Measurements from ENCODE around the gene ASMT. TPM values are rescaled to one million over a fixed set of nuclear protein-coding genes. Genes with fewer than 3 reads are reported as not detected.
A peak's percentile ranks its signal among the peaks of the same experiment; 100 is the strongest.
"Not testable (repeated sequence)": the region's sequence is repeated elsewhere in the genome, so short reads cannot be mapped to it uniquely, and the experiment has no call there.

The ASMT gene
- total RNA-seq, 1 donor from 2014 or later = not detected

DNA sequence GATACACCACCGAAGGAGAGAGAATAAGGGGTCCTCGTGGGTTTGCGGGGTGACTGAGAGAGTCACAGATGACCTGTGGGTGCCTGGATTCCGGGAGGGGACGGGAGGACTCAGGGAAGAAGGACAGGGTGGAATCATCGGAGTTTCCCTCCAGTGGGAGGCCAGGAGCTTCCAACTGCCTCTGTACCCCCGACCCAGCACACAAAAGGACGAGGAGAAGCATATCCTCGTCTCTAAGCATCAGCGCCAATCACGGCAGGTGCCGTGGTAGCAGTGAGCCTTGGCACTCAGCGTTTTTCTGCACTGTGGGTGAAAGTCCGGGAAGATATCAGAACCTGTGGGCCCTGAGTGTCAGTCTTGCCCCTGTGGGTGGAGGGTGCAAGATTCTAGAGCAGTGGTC is 62.0 kb downstream of the ASMT start:
- Mint-ChIP-seq H3K9me3 (peaks cover 9% of the 10 kb centered on the region), H3K27me3 (ENCODE audit: insufficient read depth) (no peaks in the 10 kb centered on the region), H3K4me1 (ENCODE audit: low read depth) (peaks cover 18% of the 10 kb centered on the region), H3K27ac (no peak overlapping the region), H3K36me3 (ENCODE audit: low read depth) (peaks cover 10% of the 10 kb centered on the region), H3K4me3 (no peak overlapping the region)
- no peak for DNase-seq (ENCODE audit: low spot score)
- intact Hi-C loops (cut with micrococcal nuclease) = no loop called here

- Mint-ChIP-seq H3K4me1 (ENCODE audit: low read depth) (peaks cover 33% of the 10 kb centered on the region), H3K27me3 (ENCODE audit: insufficient read depth) (no peaks in the 10 kb centered on the region), H3K4me3 (no peak overlapping the region), H3K36me3 (ENCODE audit: low read depth) (peaks cover 17% of the 10 kb centered on the region), H3K27ac (peak overlapping the region; percentile 4), H3K9me3 (peaks cover 21% of the 10 kb centered on the region)
- intact Hi-C loops (cut with micrococcal nuclease) = no loop called here
- DNase-seq (ENCODE audit: low spot score) = no peak
Measured at GRCh38 chrX:1679238-1679637, 64.4 kb downstream of the ASMT start.

DNA sequence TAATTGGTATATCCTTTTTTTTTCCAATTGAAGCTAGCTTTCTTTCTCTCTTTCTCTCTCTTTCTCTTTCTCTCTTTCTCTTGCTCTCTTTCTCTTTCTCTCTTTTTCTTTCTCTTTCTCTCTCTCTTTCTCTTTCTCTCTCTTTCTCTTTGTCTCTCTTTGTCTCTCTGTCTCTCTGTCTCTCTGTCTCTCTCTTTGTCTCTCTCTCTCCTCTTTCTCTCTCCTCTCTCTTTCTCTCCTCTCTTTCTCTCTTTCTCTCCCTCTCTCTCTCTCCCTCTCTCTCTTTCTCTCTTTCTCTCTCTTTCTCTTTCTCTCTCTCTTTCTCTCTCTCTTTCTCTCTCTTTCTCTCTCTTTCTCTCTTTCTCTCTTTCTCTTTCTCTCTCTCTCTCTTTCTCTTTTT is 66.6 kb downstream of the ASMT start:
- peak overlapping the region; percentile 95 for H3K27ac Mint-ChIP-seq
- no peaks in the 10 kb centered on the region for H3K27me3 Mint-ChIP-seq (ENCODE audit: insufficient read depth)
- no peak for DNase-seq (ENCODE audit: low spot score)
- H3K4me1 Mint-ChIP-seq (ENCODE audit: low read depth) = peaks cover 33% of the 10 kb centered on the region
- peaks cover 21% of the 10 kb centered on the region for H3K9me3 Mint-ChIP-seq
- no peak overlapping the region for H3K4me3 Mint-ChIP-seq
- H3K36me3 Mint-ChIP-seq (ENCODE audit: low read depth) = peaks cover 18% of the 10 kb centered on the region
- intact Hi-C loops (cut with micrococcal nuclease) = no loop called here

- Mint-ChIP-seq H3K4me3 (peak overlapping the region; percentile 69), H3K4me1 (ENCODE audit: low read depth) (peaks cover 33% of the 10 kb centered on the region), H3K27ac (peak overlapping the region; percentile 95), H3K36me3 (ENCODE audit: low read depth) (peaks cover 18% of the 10 kb centered on the region), H3K9me3 (peaks cover 21% of the 10 kb centered on the region)
- H3K27me3 Mint-ChIP-seq (ENCODE audit: insufficient read depth); DNase-seq (ENCODE audit: low spot score): not testable (repeated sequence)
- intact Hi-C loops (cut with micrococcal nuclease) = loop anchor here (1.0 kb wide), 1 partner anchor 21 kb away; no protein-coding TSS in a partner anchor
Measured at GRCh38 chrX:1681856-1682255, 67.0 kb downstream of the ASMT start.

DNA sequence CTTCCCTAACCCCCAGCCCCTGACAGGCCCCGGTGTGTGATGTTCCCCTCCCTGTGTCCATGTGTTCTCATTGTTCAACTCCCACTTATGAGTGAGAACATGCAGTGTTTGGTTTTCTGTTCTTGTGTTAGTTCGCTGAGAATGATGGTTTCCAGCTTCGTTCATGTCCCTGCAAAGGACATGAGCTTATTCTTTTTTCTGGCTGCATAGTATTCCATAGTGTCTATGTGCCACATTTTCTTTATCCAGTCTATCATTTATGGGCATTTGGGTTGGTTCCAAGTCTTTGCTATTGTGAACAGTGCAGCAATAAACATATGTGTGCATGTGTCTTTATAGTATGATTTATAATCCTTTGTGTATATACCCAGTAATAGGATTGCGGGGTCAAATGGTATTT is 67.6 kb downstream of the ASMT start:
- peak overlapping the region; percentile 69 for H3K4me3 Mint-ChIP-seq
- not testable (repeated sequence) for H3K27me3 Mint-ChIP-seq (ENCODE audit: insufficient read depth); DNase-seq (ENCODE audit: low spot score)
- peaks cover 21% of the 10 kb centered on the region for H3K9me3 Mint-ChIP-seq
- H3K36me3 Mint-ChIP-seq (ENCODE audit: low read depth) = peaks cover 18% of the 10 kb centered on the region
- intact Hi-C loops (cut with micrococcal nuclease) = loop anchor here (1.0 kb wide), 1 partner anchor 21 kb away; no protein-coding TSS in a partner anchor
- peaks cover 33% of the 10 kb centered on the region for H3K4me1 Mint-ChIP-seq (ENCODE audit: low read depth)
- H3K27ac Mint-ChIP-seq = peak overlapping the region; percentile 95

GRCh38 chrX:1684883-1685282 is 70.0 kb downstream of the ASMT start:
- H3K36me3 Mint-ChIP-seq (ENCODE audit: low read depth) = peaks cover 16% of the 10 kb centered on the region
- H3K9me3 Mint-ChIP-seq = peaks cover 19% of the 10 kb centered on the region
- intact Hi-C loops (cut with micrococcal nuclease); H3K4me3 Mint-ChIP-seq; H3K27ac Mint-ChIP-seq; H3K27me3 Mint-ChIP-seq (ENCODE audit: insufficient read depth); DNase-seq (ENCODE audit: low spot score): not testable (repeated sequence)
- peaks cover 19% of the 10 kb centered on the region for H3K4me1 Mint-ChIP-seq (ENCODE audit: low read depth)

DNA sequence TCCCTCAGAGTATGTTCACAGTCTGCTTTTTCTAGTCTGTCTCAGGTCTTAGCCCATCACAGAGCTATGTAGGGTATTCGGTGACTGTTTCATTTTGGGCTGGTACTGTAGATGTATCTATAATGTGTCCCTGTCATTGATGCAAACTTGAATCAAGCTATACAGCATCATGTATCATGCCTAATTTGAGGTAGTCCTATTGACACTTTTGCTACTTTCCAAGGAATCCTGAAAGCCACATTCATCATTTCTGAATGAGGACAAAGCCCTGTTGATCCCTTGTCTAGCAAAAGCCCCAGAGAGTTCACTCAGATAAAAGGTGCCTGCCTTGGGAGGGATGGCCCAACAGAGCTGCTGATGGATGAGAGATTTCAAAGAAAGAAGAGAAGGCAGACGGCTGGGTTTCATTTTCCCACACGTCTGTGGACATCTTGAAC is 70.6 kb downstream of the ASMT start:
- H3K9me3 Mint-ChIP-seq = peaks cover 19% of the 10 kb centered on the region
- H3K36me3 Mint-ChIP-seq (ENCODE audit: low read depth) = peaks cover 17% of the 10 kb centered on the region
- DNase-seq (ENCODE audit: low spot score); H3K4me3 Mint-ChIP-seq; intact Hi-C loops (cut with micrococcal nuclease); H3K27me3 Mint-ChIP-seq (ENCODE audit: insufficient read depth); H3K27ac Mint-ChIP-seq: not testable (repeated sequence)
- peaks cover 19% of the 10 kb centered on the region for H3K4me1 Mint-ChIP-seq (ENCODE audit: low read depth)

DNA sequence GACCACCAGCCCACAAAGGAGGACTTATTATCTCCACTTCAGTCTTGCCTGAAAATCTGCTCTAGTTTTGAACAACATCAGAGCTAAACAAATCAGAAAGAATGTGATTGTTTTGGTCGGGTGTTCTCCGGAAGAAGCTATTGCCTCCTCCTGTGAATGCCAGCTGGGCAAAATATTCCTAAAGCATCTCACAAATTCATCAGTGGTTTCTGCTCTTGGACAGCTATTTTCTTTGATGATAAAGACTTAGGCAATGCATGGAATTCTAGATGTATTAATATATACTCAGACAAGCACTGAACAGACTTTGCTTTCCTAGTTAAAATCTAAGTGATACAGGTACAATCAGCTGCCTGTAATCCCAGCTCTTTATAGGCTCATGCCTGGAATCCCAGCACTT is 71.8 kb downstream of the ASMT start:
- H3K4me1 Mint-ChIP-seq (ENCODE audit: low read depth) = peaks cover 17% of the 10 kb centered on the region
- DNase-seq (ENCODE audit: low spot score) = no peak
- intact Hi-C loops (cut with micrococcal nuclease) = no loop called here
- H3K4me3 Mint-ChIP-seq = no peak overlapping the region
- no peaks in the 10 kb centered on the region for H3K27me3 Mint-ChIP-seq (ENCODE audit: insufficient read depth)
- no peak overlapping the region for H3K27ac Mint-ChIP-seq
- H3K9me3 Mint-ChIP-seq = peaks cover 18% of the 10 kb centered on the region
- peaks cover 18% of the 10 kb centered on the region for H3K36me3 Mint-ChIP-seq (ENCODE audit: low read depth)

Other genes starting within 250 kb of the ASMT start
- 281 and 289 TPM in 2 replicates for gene SLC25A6, start 222.9 kb upstream of the ASMT start, total RNA-seq
- gene ASMTL, start 162.2 kb upstream of the ASMT start, total RNA-seq = 45.4 and 48.0 TPM in 2 replicates
- gene P2RY8, start 77.9 kb upstream of the ASMT start, total RNA-seq = 20.4 and 21.8 TPM in 2 replicates
- gene AKAP17A, start 23.5 kb upstream of the ASMT start, total RNA-seq = 63.9 and 66.1 TPM in 2 replicates

Measured in activated T-helper 1 cell treated with anti-CD3 and anti-CD28 coated beads, Interleukin-12 subunit alpha, Interleukin-12 subunit beta, Interleukin-2, Interleukin-4 antibody, amounts not matched to agents 30 ng/mL and 10 ng/mL and 1 ng/mL, durations not matched to agents 14 hours and 24 hours and 36 hours (primary cell).